GM12878 (cell line): ENCODE data around the gene PDF. TPM values are rescaled to one million over a fixed set of nuclear protein-coding genes. Genes with fewer than 3 reads are reported as not detected.

ENCODE experiments used
- ATAC-seq: fragments of 200-7000 bp; cut with Tn5 transposase; 3 replicates; pipeline ENCODE4 v1.9.1; 2020; ENCODE audit warnings: mild to moderate bottlenecking, moderate library complexity
- BruUV-seq: library from RNA; stranded (reverse); fragments of 400-500 nt; replicated peaks from 2 replicates; lab custom pipeline; 2021; lab: Mats Ljungman, UMichigan
- CTCF ChIA-PET: fragments of 300-600 bp; sonication (Branson Sonifier 250); formaldehyde crosslinking; extraction: SDS; loops from one replicate; lab custom pipeline; 2021; ENCODE audit warnings: inconsistent platforms; lab: Yijun Ruan, JAX
- POLR2A ChIA-PET: fragments of 350-600 bp; formaldehyde crosslinking; extraction: SDS; loops from one replicate; lab custom pipeline; 2021; ENCODE audit warnings: inconsistent platforms; lab: Charles Lee
- RAD21 ChIA-PET: fragments of 300-600 bp; sonication (Branson Sonifier 250); formaldehyde crosslinking; loops from one replicate; lab custom pipeline; 2023; ENCODE audit warnings: antibody characterized with exemption; ENCODE audit not compliant: unreplicated experiment; lab: Charles Lee
- SMC1A ChIA-PET: fragments of 300-600 bp; sonication (Branson Sonifier 250); formaldehyde crosslinking; loops from one replicate; lab custom pipeline; 2023; ENCODE audit not compliant: unreplicated experiment, uncharacterized antibody; lab: Charles Lee
- DNase-seq: peaks from one replicate; pipeline ENCODE4 v3.0.0-alpha.2; 2011; ENCODE audit warnings: low read depth, low spot score
- FAIRE-seq: peaks from 3 replicates; lab custom pipeline; 2011; peaks lifted over from hg19 to GRCh38; lab: Jason Lieb, UNC
- H2AFZ ChIP-seq: 2 replicates; pipeline ENCODE4 v1.6.0; 2011; ENCODE audit warnings: low read depth, low read length, control low read depth; ENCODE audit not compliant: control insufficient read depth
- H3K27ac ChIP-seq: 2 replicates; pipeline ENCODE4 v1.5.1; 2011; ENCODE audit warnings: control low read depth; ENCODE audit not compliant: control insufficient read depth, insufficient read depth
- H3K27me3 ChIP-seq, 2 experiments: replicated peaks in 1 of 2; 2 replicates each; pipeline versions ENCODE4 v1.6.0 to v1.6.1; 2011; ENCODE audit warnings: low read length in 1 of 2; ENCODE audit not compliant: control insufficient read depth in 2 of 2, insufficient read depth in 2 of 2
- H3K36me3 ChIP-seq, 2 experiments: 2 replicates each; pipeline ENCODE4 v1.5.1; 2011; ENCODE audit warnings: low read length in 1 of 2; ENCODE audit not compliant: control insufficient read depth in 2 of 2, insufficient read depth in 2 of 2
- H3K4me1 ChIP-seq: 2 replicates; pipeline ENCODE4 v1.6.1; 2011; ENCODE audit warnings: mild to moderate bottlenecking, low read length, moderate library complexity, mixed read lengths; ENCODE audit not compliant: control insufficient read depth, insufficient read depth
- H3K4me2 ChIP-seq: 2 replicates; pipeline ENCODE4 v1.6.0; 2011; ENCODE audit warnings: control low read depth; ENCODE audit not compliant: control insufficient read depth, insufficient read depth
- H3K4me3 ChIP-seq: fragments of 200-600 bp; sonication (generic); 2 replicates; pipeline ENCODE4 v1.5.1; 2016
- H3K79me2 ChIP-seq: 2 replicates; pipeline ENCODE4 v1.6.0; 2011; ENCODE audit warnings: low read length; ENCODE audit not compliant: control insufficient read depth, insufficient read depth
- H3K9ac ChIP-seq: 2 replicates; pipeline ENCODE4 v1.8.0; 2011; ENCODE audit warnings: low read length, control low read depth, mixed read lengths; ENCODE audit not compliant: control insufficient read depth, insufficient read depth
- H3K9me3 ChIP-seq: replicated peaks from 3 replicates; pipeline ENCODE4 v1.5.1; 2011; ENCODE audit warnings: mild to moderate bottlenecking, low read length; ENCODE audit not compliant: control insufficient read depth, insufficient read depth
- H4K20me1 ChIP-seq: 2 replicates; pipeline ENCODE4 v1.6.0; 2011; ENCODE audit not compliant: control insufficient read depth, insufficient read depth
- CBX5 ChIP-seq: sonication (generic); IDR thresholded peaks from 2 replicates; pipeline ENCODE4 v1.6.1; 2016; ENCODE audit warnings: low read depth, moderate library complexity, mild to moderate bottlenecking, inconsistent platforms
- EZH2 ChIP-seq: IDR thresholded peaks from 2 replicates; pipeline ENCODE4 v1.6.1; 2012; ENCODE audit warnings: low read depth, mild to moderate bottlenecking, control low read depth, inconsistent platforms, low read length, borderline replicate concordance; ENCODE audit not compliant: control insufficient read depth
- FOS ChIP-seq: IDR thresholded peaks from 3 replicates; pipeline ENCODE4 v1.6.1; 2011; ENCODE audit warnings: borderline replicate concordance; ENCODE audit not compliant: insufficient read length; ENCODE audit errors: extremely low read depth
- FOXK2 ChIP-seq: fragments of 450-650 bp; IDR thresholded peaks from 2 replicates; pipeline ENCODE4 v1.6.1; 2017; ENCODE audit warnings: mild to moderate bottlenecking, moderate library complexity
- MEF2A ChIP-seq: IDR thresholded peaks from 2 replicates; pipeline ENCODE4 v1.6.1; 2011; ENCODE audit warnings: low read depth, mild to moderate bottlenecking, low read length, moderate library complexity; ENCODE audit not compliant: insufficient read depth
- PBX3 ChIP-seq: IDR thresholded peaks from 2 replicates; pipeline ENCODE4 v1.6.1; 2011; ENCODE audit warnings: mild to moderate bottlenecking, low read depth, low read length, moderate library complexity; ENCODE audit not compliant: insufficient replicate concordance
- SMC3 ChIP-seq: IDR thresholded peaks from 2 replicates; pipeline ENCODE4 v1.6.1; 2011; ENCODE audit warnings: low read length, improper control_type of control experiment, borderline replicate concordance
- STAT3 ChIP-seq: IDR thresholded peaks from 2 replicates; pipeline ENCODE4 v1.6.1; 2011; ENCODE audit warnings: low read depth, low read length, improper control_type of control experiment
- WGBS: methylation state at CpG from one replicate; pipeline ENCODE4 v1.1.6; 2016; ENCODE audit warnings: low lambda C conversion rate; ENCODE audit not compliant: insufficient replicate concordance, insufficient coverage; ENCODE audit errors: missing lambda C conversion rate; 5-methylcytosine and 5-hydroxymethylcytosine counted together
- in situ Hi-C: fragments of 300-500 bp; cut with MboI; formaldehyde crosslinking; loops from 9 replicates; pipeline ENCODE4 v1.14.3; 2018; ENCODE audit warnings: mixed read lengths
- intact Hi-C: fragments of 100-400 bp; cut with micrococcal nuclease; formaldehyde crosslinking; loops from one replicate; pipeline ENCODE4 v1.14.2; 2022; ENCODE audit not compliant: unreplicated experiment
- polyA plus RNA-seq, 11 experiments: library from polyadenylated mRNA; depleted of rRNA in 4 of 11; unstranded in 6 of 11; stranded (reverse) in 5 of 11; fragments of >200 nt; fragmentation: Nextera tagmentation in 4 of 11; fragmentation: Illumina TruSeq in 1 of 11; extraction: Ambion mirVana in 4 of 11; extraction: Trizol in 1 of 11; gene quantifications; 1 replicate in 1 of 11; 2 replicates in 10 of 11; pipeline versions ENCODE4 v1.2.1 to v1.2.3, GENCODE V29; 2011 to 2016; ENCODE audit warnings: inconsistent platforms in 2 of 11, missing spikeins in 2 of 11, low read depth in 1 of 11
- total RNA-seq, 4 experiments: library from RNA; depleted of rRNA in 3 of 4; stranded (reverse); fragments of >200 nt in 3 of 4; fragmentation: Illumina TruSeq in 1 of 4; extraction: Trizol in 1 of 4; gene quantifications; 2 replicates each; pipeline versions ENCODE4 v1.2.1 to v1.2.3, GENCODE V29; 2013 to 2021
- TF ChIP-seq, protein P1 (sequence below): IDR thresholded peaks from 2 replicates; pipeline ENCODE4 v1.6.1; 2011; ENCODE audit warnings: low read depth, low read length, improper control_type of control experiment, borderline replicate concordance
- TF ChIP-seq, protein P2 (sequence below): fragments of 450-650 bp; IDR thresholded peaks from 2 replicates; pipeline ENCODE4 v1.6.1; 2016; ENCODE audit warnings: mild to moderate bottlenecking

Gene PDF
- total and polyA plus RNA-seq, 10 of the 15 experiments (the other 5 are each of a cell fraction or from before 2014, with no cell fraction given), result 0.13 to 44.1 (median 16.7) TPM

DNA sequence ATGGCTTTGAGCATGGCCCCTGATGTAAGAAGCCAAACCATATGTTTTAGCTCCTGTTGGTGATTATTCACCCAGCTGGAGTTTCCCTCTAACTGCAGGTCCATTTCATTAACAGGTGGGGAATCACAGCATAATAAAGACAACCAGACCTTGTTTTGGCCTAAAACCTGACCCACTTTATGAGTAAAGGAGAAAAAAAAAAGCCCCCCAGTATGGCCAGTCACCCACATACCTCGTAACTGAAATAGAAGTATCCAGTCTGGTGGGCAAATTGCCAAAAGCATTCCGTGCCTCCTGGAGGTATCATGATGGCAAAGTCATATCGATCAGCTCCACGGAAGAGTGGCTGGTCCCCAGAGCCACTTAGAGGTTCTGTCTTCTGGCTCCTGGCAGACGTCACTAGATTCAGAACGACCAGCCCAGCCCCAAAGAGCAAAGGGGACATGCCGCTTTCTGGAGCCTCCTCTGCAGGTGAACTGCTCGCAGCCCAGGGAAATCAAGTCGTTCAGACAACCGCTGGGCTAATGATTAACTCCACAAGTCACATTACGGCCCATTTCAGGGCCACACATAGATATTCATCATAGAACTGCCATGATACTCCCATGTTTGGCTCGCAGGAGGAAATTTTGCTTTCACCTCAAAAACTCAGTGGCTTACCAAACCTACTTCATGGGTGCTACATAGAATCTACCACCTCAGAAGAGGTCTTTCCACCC is 21.1 kb upstream of the PDF start, which contains the start of gene TMED6:
TMED6 (minus strand) TSS at position 478 of the 719 bp plus-strand sequence; CDS start at position 445, 33 bp downstream.
- no peak for TF ChIP-seq MEF2A
- TF ChIP-seq CBX5, result no peak
- TF ChIP-seq SMC3, result no peak
- no peak for TF ChIP-seq PBX3
- TF ChIP-seq, protein P1, sequence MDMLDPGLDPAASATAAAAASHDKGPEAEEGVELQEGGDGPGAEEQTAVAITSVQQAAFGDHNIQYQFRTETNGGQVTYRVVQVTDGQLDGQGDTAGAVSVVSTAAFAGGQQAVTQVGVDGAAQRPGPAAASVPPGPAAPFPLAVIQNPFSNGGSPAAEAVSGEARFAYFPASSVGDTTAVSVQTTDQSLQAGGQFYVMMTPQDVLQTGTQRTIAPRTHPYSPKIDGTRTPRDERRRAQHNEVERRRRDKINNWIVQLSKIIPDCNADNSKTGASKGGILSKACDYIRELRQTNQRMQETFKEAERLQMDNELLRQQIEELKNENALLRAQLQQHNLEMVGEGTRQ, result no peak
- no peak for TF ChIP-seq FOS
- TF ChIP-seq, protein P2, sequence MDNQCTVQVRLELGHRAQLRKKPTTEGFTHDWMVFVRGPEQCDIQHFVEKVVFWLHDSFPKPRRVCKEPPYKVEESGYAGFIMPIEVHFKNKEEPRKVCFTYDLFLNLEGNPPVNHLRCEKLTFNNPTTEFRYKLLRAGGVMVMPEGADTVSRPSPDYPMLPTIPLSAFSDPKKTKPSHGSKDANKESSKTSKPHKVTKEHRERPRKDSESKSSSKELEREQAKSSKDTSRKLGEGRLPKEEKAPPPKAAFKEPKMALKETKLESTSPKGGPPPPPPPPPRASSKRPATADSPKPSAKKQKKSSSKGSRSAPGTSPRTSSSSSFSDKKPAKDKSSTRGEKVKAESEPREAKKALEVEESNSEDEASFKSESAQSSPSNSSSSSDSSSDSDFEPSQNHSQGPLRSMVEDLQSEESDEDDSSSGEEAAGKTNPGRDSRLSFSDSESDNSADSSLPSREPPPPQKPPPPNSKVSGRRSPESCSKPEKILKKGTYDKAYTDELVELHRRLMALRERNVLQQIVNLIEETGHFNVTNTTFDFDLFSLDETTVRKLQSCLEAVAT, result no peak
- no peak for TF ChIP-seq EZH2
- no peak for TF ChIP-seq FOXK2
- TF ChIP-seq STAT3, result no peak
- POLR2A ChIA-PET, result interaction anchor here (0.6 kb wide), 1 partner anchor 46 kb away, joined by 4 read pairs; no protein-coding TSS in a partner anchor
- RAD21 ChIA-PET, result interaction anchor here (0.6 kb wide), 1 partner anchor 244 kb away, joined by 6 read pairs; no protein-coding TSS in a partner anchor
- Histone ChIP-seq H2AFZ (no peak within 1 kb of the TSS), H3K79me2 (no peaks in the 10 kb centered on the region), H3K9ac (no peak within 1 kb of the TSS), H3K36me3 (peaks cover 0 to 4% of the 10 kb centered on the region in 2 experiments; a peak in 3 of 4 replicates), H3K27ac (no peak within 1 kb of the TSS), H3K9me3 (no peaks in the 10 kb centered on the region), H3K4me2 (no peak within 1 kb of the TSS), H3K27me3 (no peaks in the 10 kb centered on the region), H3K4me1 (no peaks in the 10 kb centered on the region; the same call in 1 of the 2 replicates), H4K20me1 (no peaks in the 10 kb centered on the region), H3K4me3 (no peak within 1 kb of the TSS)
- 95% methylated on average over 12 of the region's 12 CpGs for WGBS
- BruUV-seq, result no TSS peak
- CTCF ChIA-PET, result interaction anchor here (1.3 kb wide), 1 partner anchor 403 kb away, joined by 4 read pairs; the partner anchor contains the start of gene NOB1
- in situ Hi-C loops (no loop called here), intact Hi-C loops (no loop called here)
- SMC1A ChIA-PET, result interaction anchor here (1.0 kb wide), 1 partner anchor 11 kb away, joined by 3 read pairs; no protein-coding TSS in a partner anchor
- ATAC-seq (no peak), DNase-seq (no peak), FAIRE-seq (no peak)
